Stimulated activated CD4-positive, alpha-beta T cell treated with anti-CD3 and anti-CD28 coated beads, Interleukin-2, amount 100 ng/mL, for 48 hours (primary cell): Measurements from ENCODE around the gene PIK3R1.
A peak's percentile ranks its signal among the peaks of the same experiment; 100 is the strongest.

Source experiments
- DNase-seq, 2 donors: peaks; one replicate each; pipeline ENCODE4 v3.0.0-alpha.2; 2020

The PIK3R1 gene

GRCh38 chr5:68332080-68332451 lies 116.5 kb downstream of the PIK3R1 start:
- DNase-seq, result no peak

GRCh38 chr5:68332556-68332955 lies 117.0 kb downstream of the PIK3R1 start:
- no peak for DNase-seq

- no peak for DNase-seq
Observed at GRCh38 chr5:68333649-68334552, 118.3 kb downstream of the PIK3R1 start.

GRCh38 chr5:68334553-68334886 lies 119.0 kb downstream of the PIK3R1 start:
- DNase-seq, result no peak

- DNase-seq, result no peak
Observed at GRCh38 chr5:68335075-68335474, 119.5 kb downstream of the PIK3R1 start.

- DNase-seq, result no peak
Observed at GRCh38 chr5:68336200-68336599, 120.6 kb downstream of the PIK3R1 start.

- DNase-seq, result no peak
Observed at GRCh38 chr5:68337235-68337634, 121.7 kb downstream of the PIK3R1 start.

- DNase-seq, result no peak
Observed at GRCh38 chr5:68339921-68340321, 124.4 kb downstream of the PIK3R1 start.

- DNase-seq, result no peak
Observed at GRCh38 chr5:68341006-68341405, 125.5 kb downstream of the PIK3R1 start.

- no peak for DNase-seq
Observed at GRCh38 chr5:68342693-68343092, 127.1 kb downstream of the PIK3R1 start.

GRCh38 chr5:68343421-68343826 lies 127.9 kb downstream of the PIK3R1 start:
- DNase-seq, result peak; percentile 3 to 12

GRCh38 chr5:68344447-68345111 lies 129.0 kb downstream of the PIK3R1 start:
- no peak for DNase-seq

GRCh38 chr5:68345171-68345570 lies 129.6 kb downstream of the PIK3R1 start:
- no peak for DNase-seq

GRCh38 chr5:68345582-68345981 lies 130.0 kb downstream of the PIK3R1 start:
- DNase-seq, result no peak

- DNase-seq, result no peak
Observed at GRCh38 chr5:68347536-68347935, 132.0 kb downstream of the PIK3R1 start.

- no peak for DNase-seq
Observed at GRCh38 chr5:68348447-68349222, 133.1 kb downstream of the PIK3R1 start.

GRCh38 chr5:68350176-68350575 lies 134.6 kb downstream of the PIK3R1 start:
- no peak for DNase-seq
